SK-N-MC (cell line): ENCODE data around the gene TRIM33.

Source experiments
- EZH2 ChIP-seq: fragments of 200-600 bp; sonication (generic); IDR thresholded peaks from one replicate; pipeline ENCODE4 v1.6.1; 2017; ENCODE audit warnings: antibody characterized with exemption
- POLR2AphosphoS5 ChIP-seq: IDR thresholded peaks from 2 replicates; pipeline ENCODE4 v1.6.1; 2012; ENCODE audit warnings: mild to moderate bottlenecking, low read depth, low read length, borderline replicate concordance

GRCh38 chr1:114437812-114438211, 73.2 kb downstream of the TRIM33 start:
- TF ChIP-seq POLR2AphosphoS5 (no peak), EZH2 (no peak)
